Parathyroid adenoma (tissue), 2 donors: ENCODE results near the gene LAMA2.

Experiments used
- H2AFZ ChIP-seq: fragments of 300-600 bp; sonication (generic); one replicate; pipeline ENCODE4 v1.7.0; 2017; ENCODE audit warnings: antibody characterized with exemption, mild to moderate bottlenecking
- H3K27ac ChIP-seq: fragments of 300-600 bp; sonication (generic); one replicate; pipeline ENCODE4 v1.7.0; 2017
- H3K27me3 ChIP-seq: fragments of 300-600 bp; sonication (generic); one replicate; pipeline ENCODE4 v1.7.0; 2017; ENCODE audit warnings: low read length; ENCODE audit not compliant: control insufficient read depth, insufficient read depth
- H3K36me3 ChIP-seq: fragments of 300-600 bp; sonication (generic); one replicate; pipeline ENCODE4 v1.7.0; 2017; ENCODE audit warnings: low read length; ENCODE audit not compliant: control insufficient read depth, insufficient read depth
- H3K4me1 ChIP-seq: fragments of 300-600 bp; sonication (generic); one replicate; pipeline ENCODE4 v1.7.0; 2017; ENCODE audit warnings: control low read depth
- H3K4me2 ChIP-seq: fragments of 300-600 bp; sonication (generic); one replicate; pipeline ENCODE4 v1.7.0; 2017; ENCODE audit warnings: low read length
- H3K4me3 ChIP-seq: fragments of 300-600 bp; sonication (generic); one replicate; pipeline ENCODE4 v1.7.0; 2017; ENCODE audit warnings: low read depth, low read length
- H3K79me2 ChIP-seq: fragments of 300-600 bp; sonication (generic); one replicate; pipeline ENCODE4 v1.7.0; 2017; ENCODE audit warnings: control low read depth
- H3K9ac ChIP-seq: fragments of 300-600 bp; sonication (generic); one replicate; pipeline ENCODE4 v1.7.0; 2017; ENCODE audit warnings: mild to moderate bottlenecking
- H3K9me3 ChIP-seq: fragments of 300-600 bp; sonication (generic); one replicate; pipeline ENCODE4 v1.7.0; 2017; ENCODE audit warnings: low read length; ENCODE audit not compliant: control insufficient read depth
- TF ChIP-seq, protein P1 (sequence below): fragments of 300-600 bp; sonication (generic); IDR thresholded peaks from one replicate; pipeline ENCODE4 v1.7.0; 2017; ENCODE audit warnings: antibody characterized with exemption, mild to moderate bottlenecking
- donor health status: primary hyperparathyroidism.

The LAMA2 gene

GRCh38 chr6:129016844-129017243 lies 133.9 kb downstream of the LAMA2 start:
- H3K9ac ChIP-seq: no peak overlapping the region
- no peak overlapping the region for H3K4me2 ChIP-seq
- H2AFZ ChIP-seq: no peak overlapping the region
- H3K4me1 ChIP-seq: no peaks in the 10 kb centered on the region
- H3K36me3 ChIP-seq: no peaks in the 10 kb centered on the region
- no peak overlapping the region for H3K4me3 ChIP-seq
- H3K27me3 ChIP-seq: no peaks in the 10 kb centered on the region
- H3K79me2 ChIP-seq: no peaks in the 10 kb centered on the region
- H3K27ac ChIP-seq: no peak overlapping the region
- TF ChIP-seq, protein P1, sequence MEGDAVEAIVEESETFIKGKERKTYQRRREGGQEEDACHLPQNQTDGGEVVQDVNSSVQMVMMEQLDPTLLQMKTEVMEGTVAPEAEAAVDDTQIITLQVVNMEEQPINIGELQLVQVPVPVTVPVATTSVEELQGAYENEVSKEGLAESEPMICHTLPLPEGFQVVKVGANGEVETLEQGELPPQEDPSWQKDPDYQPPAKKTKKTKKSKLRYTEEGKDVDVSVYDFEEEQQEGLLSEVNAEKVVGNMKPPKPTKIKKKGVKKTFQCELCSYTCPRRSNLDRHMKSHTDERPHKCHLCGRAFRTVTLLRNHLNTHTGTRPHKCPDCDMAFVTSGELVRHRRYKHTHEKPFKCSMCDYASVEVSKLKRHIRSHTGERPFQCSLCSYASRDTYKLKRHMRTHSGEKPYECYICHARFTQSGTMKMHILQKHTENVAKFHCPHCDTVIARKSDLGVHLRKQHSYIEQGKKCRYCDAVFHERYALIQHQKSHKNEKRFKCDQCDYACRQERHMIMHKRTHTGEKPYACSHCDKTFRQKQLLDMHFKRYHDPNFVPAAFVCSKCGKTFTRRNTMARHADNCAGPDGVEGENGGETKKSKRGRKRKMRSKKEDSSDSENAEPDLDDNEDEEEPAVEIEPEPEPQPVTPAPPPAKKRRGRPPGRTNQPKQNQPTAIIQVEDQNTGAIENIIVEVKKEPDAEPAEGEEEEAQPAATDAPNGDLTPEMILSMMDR: no peak
- no peaks in the 10 kb centered on the region for H3K9me3 ChIP-seq

DNA sequence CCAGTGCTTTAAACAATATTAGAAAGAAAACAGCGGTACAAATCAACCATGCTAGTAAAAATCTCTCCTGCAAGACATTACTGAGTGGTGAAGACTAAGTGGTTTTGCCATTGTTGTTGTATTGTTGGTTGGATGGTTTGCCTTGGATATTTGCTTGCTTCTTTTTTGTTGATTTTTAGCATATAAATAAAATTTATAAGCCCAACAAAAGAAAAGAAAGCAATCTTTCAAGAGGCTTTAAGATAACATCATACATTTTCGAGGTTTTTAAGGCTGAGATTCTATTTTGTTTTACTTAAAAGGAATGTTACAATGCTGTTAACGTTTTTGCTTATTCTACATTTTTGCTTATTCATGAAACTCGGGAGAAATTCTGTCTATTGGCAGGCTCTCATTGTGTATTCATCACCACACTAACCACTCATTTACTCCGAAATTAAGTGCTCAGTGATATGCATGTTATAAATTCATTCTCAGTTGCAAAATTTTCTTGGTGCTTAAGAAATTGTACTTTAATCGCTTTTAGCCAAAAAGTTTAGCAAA lies 139.1 kb downstream of the LAMA2 start:
- Histone ChIP-seq H3K79me2 (no peaks in the 10 kb centered on the region), H3K4me1 (no peaks in the 10 kb centered on the region), H2AFZ (no peak overlapping the region), H3K9ac (no peak overlapping the region), H3K36me3 (no peaks in the 10 kb centered on the region), H3K9me3 (no peaks in the 10 kb centered on the region), H3K27ac (no peak overlapping the region), H3K27me3 (no peaks in the 10 kb centered on the region), H3K4me2 (no peak overlapping the region), H3K4me3 (no peak overlapping the region)
- TF ChIP-seq, protein P1: no peak

DNA sequence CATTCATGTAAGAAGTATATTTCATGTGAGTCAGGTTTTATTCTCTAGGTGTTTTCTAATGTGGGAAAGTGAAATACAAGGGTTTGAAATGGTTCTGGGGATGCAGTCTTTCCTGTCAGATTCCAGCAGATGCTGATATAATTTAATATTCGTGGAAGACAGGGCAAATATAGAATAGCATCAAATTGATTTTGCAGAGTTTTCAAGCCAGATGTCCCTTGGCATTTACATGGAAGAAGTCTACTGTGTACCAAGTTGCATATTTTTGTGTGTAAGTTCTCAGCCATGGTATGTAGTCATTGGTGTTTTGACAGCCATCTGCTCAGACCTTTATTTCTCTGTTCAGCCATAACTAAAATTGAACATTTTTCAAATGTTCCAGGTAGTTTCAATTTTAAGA lies 143.7 kb downstream of the LAMA2 start:
- TF ChIP-seq, protein P1: no peak

DNA sequence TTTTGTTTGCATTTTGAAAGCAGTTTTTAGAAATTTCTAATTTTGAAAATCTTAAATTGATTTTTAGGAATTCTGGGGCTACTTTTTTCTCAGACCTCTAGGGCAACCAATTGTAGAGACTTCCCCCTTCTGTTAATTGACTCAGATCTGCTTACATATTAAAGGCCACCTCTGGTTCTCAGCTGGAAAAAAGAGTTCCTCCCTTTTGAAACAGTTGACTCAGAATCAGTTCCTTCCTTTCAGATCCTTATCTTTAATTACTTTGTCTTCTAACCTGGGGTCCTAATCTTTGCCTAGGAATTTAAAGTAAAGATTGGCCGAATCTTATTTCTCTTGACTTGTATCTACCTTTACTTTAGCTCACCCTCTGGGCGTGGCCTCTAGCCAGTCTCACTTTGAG lies 146.8 kb downstream of the LAMA2 start:
- H2AFZ ChIP-seq: no peak overlapping the region
- no peak overlapping the region for H3K27ac ChIP-seq
- H3K4me1 ChIP-seq: no peaks in the 10 kb centered on the region
- no peak overlapping the region for H3K4me2 ChIP-seq
- no peaks in the 10 kb centered on the region for H3K9me3 ChIP-seq
- H3K36me3 ChIP-seq: no peaks in the 10 kb centered on the region
- no peak overlapping the region for H3K4me3 ChIP-seq
- H3K79me2 ChIP-seq: no peaks in the 10 kb centered on the region
- H3K27me3 ChIP-seq: no peaks in the 10 kb centered on the region
- TF ChIP-seq, protein P1: no peak
- H3K9ac ChIP-seq: no peak overlapping the region

More for the DNA sequence above, 143.7 kb downstream of the LAMA2 start:
- Histone ChIP-seq H3K36me3 (no peaks in the 10 kb centered on the region), H2AFZ (no peak overlapping the region), H3K4me3 (no peak overlapping the region), H3K4me1 (no peaks in the 10 kb centered on the region), H3K9ac (no peak overlapping the region), H3K27ac (no peak overlapping the region), H3K27me3 (no peaks in the 10 kb centered on the region), H3K9me3 (no peaks in the 10 kb centered on the region), H3K4me2 (no peak overlapping the region), H3K79me2 (no peaks in the 10 kb centered on the region)

DNA sequence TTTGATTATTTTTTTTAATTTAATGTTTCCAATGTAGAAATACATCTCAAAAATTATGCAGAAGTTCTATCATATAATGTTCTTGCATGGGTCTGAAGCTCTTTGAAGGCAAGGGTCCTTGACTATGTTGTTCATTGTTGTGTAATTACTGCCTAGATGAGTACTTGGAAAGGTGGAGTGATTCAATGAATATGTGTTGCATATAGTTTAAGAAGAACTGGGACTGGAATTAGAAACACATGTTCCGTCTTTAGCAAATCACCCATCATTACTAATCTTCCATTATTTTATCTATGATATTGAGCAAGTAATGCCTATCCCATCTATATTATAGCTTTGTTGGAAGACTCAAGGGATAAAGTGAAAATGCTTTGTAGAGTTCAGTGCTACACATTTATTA lies 147.3 kb downstream of the LAMA2 start:
- Histone ChIP-seq H3K4me2 (no peak overlapping the region), H3K79me2 (no peaks in the 10 kb centered on the region), H3K9me3 (no peaks in the 10 kb centered on the region), H3K36me3 (no peaks in the 10 kb centered on the region), H2AFZ (no peak overlapping the region), H3K27ac (no peak overlapping the region), H3K9ac (no peak overlapping the region), H3K4me1 (no peaks in the 10 kb centered on the region), H3K4me3 (no peak overlapping the region), H3K27me3 (no peaks in the 10 kb centered on the region)
- TF ChIP-seq, protein P1: no peak
